ENCODE measurements around the gene KLK3.

The KLK3 gene

DNA sequence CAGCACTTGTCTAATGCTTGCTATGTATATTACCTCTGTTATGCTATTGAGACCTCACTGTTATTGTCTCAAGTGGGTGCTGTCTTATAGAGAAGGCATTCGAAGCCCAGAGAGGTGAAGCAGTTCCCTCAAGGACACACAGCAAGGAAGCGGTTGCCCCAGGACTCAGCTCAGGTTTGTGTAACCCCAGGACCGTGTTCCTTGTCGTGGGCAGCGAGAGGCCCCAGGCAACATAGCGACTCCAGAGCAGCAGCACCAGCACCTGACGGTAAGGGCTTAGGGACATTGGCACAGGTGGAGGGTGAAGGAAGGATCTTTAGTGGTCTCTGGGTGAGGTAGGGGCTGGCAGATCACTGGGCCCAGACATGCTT, 23.7 kb upstream of the KLK3 start:
- DNase-seq (ENCODE audit: low spot score), result no peak

DNA sequence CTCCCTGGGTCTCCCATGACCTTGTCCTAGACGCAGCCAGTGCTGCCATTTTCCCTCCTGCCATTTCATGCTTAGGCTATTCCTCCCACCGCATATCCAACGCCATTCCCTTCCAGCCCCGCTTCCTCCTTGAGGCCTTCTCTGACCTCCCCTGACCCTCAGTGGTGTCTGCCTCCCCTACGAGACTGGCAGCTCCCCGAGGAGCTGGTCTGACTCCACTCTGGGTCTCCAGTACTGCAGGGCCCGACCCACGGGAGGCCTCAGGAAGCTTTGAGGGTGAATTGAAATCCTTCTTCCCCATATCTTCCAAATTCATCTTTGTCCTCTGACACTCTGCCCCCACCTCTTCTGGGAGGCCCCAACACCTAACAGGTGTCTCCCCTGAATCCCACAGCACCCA, 22.0 kb upstream of the KLK3 start:
- DNase-seq (ENCODE audit: low spot score), result no peak

DNA sequence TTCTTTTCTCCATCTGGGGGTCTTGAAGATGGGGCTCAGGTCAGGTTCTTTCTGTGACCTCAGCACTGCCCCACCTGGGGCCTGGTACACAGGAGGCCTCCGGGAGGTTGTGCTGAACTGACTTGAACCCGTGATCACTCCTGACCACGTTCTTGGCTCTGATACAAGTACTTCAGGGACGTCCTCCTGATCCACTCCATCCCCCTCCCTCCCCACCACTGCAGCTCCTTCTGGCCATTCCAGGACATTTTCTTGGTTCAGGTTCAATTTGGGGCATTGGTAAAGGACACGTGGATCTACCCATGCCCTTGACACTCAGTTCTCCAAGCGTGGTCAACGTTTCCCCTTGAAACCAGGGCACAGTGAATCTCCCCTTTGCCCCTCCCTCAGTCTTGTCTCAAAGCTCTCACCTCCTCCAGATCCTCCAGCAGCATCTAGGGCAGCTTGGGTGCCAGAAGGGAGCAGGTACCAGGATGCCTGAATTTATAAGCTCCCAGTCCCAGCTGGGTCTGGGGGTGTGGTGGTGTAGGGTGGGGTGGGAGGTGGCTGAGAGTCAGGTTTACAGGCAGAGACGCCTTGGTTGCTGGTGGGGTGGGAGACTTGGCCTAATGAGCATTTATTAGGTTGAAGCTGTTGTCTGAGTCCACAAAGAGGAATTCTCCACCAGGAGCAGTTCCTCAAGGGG, 21.5 kb upstream of the KLK3 start, which contains the start of gene KLK15:
TSS of gene KLK15 (minus strand) at position 458 of the 685 bp plus-strand sequence. CDS start 2,082 bp downstream, outside the sequence.
- DNase-seq (ENCODE audit: low spot score), result no peak

DNA sequence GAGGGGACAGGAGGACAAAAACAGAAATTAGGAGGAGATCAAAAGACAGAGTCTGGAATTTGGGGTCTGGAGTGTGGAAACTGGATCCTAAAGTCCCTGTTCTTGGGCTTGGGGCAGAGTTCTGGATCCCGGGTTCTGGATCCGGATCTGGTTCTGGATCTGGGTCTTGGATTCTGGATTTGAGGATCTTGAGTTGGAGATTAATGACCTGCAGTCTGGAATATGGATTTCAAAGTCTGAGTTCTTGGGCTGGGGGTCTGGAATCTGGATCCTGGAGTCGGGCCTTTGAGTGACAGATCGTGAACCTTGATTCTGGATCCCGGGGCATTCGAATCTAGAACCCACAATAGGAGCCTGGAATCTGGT, 20.9 kb upstream of the KLK3 start:
- DNase-seq (ENCODE audit: low spot score), result no peak

DNA sequence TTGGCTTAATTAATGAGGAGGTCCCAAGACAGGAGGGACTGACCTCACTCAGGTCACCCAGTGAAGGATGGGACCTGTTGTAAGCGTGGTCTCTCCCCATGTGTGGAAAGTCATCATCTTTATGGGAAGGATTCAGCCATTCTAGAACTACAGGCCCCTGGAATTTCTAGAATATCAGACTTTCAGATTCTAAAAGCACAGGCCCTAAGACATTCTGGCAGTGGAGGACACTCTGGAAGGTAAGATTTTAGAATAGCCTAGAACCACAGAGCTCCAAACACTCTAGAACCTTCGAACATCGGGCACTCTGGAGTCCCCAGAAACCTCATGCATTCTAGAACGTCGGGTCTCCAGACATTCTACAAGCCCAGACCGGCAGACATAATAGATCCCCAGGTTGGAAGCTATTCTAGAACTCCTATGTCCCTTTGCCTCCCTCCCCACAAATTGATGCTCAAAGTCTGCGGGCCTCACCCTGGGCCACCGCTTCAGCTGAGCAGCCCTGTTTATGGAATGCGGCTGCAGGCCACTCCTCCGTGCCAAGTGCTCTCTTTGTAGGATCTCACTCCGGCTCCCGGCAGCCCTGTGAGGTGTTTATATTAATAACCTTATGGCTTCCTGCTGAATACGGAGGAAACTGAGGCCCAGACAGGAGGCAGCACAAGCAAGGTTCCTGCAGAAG, 19.5 kb upstream of the KLK3 start:
- peak; percentile 40 for DNase-seq (ENCODE audit: low spot score)

DNA sequence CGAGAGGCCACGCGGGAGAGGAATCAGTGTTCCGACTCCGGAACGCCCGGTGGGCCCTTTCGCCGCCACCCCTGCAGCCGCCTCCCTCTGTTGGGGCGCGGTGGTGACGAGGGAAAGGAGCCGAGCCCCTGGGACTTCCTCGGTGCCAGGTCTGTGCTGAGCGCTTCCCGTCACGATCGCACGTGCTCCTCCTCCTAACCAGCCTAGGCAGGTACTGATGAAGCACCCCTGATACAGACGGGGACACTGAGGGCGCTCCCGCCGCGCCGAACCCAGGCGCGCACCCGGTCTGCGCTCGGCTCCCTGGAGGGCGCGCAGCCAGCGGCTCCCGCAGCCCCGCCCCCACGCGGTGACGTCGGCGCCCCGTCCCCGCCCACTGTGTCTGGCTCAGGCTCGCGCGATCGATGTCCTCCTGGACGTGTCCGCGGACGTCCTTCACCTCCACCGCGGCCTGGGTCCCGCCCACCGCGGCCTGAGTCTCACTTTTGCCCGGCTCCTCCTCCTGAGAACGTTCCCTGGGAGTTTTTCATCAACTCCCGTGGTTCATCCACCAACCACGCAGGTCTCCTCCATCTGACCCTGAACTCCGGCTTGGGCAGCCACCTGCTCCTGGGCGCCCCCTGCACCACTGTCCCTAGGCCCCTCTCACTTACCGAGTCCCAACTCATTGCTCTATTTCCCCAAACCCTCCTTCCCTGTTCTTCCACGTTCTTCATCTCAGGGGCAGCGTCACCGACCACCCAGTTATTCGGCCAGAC, 18.8 kb upstream of the KLK3 start:
- peak; percentile 90 for DNase-seq (ENCODE audit: low spot score)

DNA sequence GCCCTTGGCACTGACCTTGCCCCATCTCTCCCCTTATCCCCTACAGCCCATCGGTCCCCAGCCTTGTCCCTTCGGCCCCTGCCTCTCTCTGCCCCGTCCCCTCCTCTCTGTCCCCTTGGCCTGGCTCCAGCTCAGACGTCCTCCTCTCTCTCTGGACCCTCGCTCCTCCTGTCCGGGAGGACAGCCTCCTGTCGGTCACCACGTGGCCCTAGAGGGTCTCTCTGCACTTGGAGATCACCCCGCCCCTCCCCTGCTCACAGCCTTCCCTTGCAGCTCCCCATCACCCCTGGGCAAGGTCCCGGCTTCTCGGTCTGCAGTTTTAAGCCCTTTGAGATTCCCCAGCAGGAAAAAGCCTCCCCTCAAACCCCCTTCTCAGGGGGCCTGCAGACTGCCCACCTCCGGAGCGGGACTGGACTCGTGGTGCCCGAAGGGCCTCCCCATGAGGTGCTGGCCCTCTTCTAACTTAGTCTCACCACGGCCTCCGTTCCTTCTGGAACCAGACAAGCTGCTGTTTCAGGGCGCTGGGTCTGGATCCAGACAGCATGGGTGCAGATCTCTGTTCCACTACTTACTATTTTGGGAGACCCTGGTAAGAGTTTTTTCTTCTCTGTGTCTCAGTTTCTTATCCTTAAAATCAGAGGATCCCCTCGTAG, 18.0 kb upstream of the KLK3 start:
- no peak for DNase-seq (ENCODE audit: low spot score)

DNA sequence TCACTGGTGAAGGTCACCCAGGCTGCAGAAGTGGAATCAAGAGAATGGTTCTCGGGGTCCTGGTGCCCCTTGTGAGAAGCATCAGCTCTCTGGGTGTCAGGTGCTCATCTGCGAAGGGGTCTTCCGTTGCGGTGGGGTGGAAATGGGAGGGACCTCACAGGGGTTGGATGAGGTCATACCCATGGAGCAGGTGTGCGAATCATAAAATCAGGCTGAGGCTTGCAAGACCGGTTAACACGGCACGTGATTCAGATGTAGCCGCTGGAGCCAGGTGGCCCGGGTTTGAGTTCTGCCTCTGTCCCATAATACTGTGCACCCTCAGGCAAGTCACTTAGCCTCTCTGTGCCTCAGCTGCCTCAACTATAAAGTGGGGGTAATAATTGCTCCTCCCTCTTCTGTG, 17.4 kb upstream of the KLK3 start:
- DNase-seq (ENCODE audit: low spot score), result no peak

DNA sequence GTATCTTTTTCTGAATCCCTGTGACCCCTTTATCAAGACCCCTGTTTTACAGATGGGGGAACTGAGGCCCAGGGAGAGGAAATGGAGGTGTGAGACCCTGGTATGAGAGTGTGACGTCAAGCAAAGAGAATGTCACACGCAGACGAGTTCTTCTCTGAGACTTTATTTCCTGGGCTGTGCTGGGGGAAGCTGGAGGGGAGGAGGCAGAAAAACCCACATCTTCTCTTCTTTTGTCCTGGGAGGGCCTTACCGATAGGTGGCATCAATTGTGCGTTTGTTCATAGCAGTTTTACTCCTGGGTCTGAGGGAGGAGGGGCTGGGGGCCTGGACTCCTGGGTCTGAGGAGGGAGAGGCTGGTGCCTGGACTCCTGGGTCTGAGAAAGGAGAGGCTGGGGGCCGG, 16.5 kb upstream of the KLK3 start:
- DNase-seq (ENCODE audit: low spot score), result peak; percentile 52

DNA sequence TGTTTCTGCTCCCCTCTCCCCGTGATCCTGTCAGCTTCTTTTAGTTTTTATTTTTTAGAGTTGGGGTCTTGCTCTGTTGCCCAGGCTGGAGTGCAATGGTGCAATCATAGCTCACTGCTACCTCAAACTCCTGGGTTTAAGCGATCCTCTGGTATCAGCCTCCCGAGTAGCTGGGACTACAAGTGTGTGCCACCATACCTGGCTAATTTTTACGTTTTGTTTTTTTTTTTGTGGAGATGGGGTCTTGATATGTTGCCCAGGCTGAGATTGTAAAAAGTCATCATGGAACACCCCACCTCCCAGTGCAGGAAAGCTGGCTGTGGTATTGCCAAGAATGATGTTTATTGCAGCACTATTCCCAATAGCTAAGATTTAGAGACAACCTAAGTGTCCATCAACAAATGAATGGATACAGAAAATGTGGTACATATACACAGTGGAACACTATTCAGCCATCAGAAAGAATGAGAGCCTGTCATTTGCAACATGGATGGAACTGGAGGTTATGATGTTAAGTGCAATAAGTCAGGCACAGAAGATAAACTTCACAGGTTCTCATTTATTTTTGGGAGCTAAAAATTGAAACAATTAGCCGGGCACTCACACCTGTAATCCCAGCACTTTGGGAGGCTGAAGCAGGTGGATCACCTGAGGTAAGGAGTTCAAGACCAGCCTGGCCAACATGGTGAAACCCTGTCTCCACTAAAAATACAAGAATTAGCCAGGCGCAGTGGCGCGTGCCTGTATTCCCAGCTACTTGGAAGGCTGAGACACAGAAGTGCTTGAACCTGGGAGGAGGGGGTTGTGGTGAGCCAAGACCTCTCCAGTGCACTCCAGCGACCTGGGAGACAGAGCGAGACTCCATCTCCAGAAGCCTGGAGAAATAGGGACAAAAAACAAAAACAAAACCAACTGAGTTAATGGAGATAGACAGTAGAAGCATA, 14.7 kb upstream of the KLK3 start:
- no peak for DNase-seq (ENCODE audit: low spot score)

DNA sequence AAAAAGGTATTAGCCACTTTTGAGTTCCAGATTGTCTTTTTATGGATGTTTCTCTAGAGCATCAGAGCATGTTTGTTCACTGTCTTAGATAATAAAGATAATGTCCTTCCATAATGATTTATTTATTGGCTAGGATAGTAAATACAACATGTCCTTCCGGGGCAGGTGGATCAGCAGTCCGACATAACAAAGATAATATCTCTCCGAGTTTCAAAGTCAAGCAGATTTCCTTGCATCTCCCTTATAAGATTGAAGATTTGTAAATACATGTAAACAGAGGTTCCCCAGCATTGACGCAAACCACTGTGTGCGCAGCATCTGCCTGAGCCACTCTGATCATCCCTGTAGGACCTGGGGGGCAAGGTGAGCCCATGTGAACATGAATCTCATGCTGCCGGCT, 12.6 kb upstream of the KLK3 start:
- DNase-seq (ENCODE audit: low spot score), result no peak

DNA sequence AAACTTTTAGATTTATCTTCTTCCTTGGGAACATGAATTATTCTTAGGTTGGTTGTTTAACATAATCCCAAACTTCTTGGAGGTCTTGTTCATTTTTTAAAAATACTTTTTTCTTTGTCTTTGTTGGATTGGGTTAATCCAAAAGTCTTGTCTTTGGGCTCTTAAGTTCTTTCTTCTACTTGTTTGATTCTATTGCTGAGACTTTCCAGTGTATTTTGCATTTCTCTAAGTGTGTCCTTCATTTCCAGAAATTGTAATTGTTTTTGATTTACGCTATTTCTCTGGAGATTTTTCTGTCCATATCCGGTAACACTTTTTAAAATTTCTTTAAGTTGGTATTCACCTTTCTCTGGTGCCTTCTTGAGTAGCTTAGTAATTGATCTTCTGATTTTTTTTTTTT, 11.5 kb upstream of the KLK3 start:
- DNase-seq (ENCODE audit: low spot score), result no peak

DNA sequence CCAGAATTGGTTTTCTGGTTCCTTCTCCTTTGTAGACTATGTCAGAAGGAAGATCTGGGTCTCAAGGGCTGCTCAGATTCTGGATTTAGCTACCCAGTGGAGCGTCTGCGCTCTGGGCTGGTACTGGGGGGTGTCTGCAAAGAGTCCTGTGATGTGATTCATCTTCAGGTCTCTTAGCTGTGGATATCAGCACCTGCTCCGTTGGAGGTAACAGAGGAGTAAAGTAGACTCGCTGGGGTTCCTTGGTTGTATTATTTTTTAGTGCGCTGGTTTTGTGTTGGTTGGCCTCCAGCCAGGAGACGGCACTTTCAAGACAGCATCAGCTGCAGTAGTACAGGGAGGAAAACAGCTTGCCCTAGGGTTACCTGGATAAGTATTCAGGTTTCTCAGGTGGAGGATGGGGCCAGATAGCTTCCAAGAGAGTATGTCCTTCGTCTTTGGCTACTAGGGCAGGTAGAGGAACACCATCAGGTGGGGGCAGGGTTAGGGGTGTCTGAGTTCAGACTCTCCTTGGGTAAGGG, 11.0 kb upstream of the KLK3 start:
- DNase-seq (ENCODE audit: low spot score), result no peak

DNA sequence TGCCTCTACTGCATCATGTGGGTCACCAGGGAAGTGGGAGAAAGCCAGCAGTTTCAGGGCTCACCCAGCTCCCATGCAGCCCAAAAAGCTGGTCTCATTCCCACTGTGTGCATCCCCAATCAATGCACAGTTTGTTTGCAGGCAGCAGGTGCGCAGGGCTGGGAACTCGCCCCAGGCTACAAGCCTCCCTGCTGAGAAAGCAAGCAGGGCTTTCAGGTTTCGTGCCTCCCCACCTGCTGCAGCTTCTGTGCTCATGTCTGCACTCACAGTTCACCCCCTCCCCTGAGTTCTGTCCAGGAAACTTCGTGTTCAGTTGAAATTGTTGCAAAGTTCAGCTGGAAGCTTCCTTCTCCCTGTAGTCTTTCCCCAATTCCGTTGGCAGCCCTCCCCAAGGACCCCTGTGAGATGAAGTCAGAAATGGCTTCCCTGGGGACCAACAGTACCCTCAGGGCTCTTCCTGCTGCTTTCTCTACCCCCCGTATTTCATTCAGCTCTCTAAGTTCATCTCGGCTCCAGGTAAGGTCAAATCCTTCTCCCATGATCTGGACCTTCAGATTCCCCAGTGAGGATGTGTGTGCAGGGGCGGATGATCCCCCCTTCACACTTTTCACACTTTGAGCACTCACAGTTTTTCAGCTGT, 10.3 kb upstream of the KLK3 start:
- DNase-seq (ENCODE audit: low spot score), result no peak

DNA sequence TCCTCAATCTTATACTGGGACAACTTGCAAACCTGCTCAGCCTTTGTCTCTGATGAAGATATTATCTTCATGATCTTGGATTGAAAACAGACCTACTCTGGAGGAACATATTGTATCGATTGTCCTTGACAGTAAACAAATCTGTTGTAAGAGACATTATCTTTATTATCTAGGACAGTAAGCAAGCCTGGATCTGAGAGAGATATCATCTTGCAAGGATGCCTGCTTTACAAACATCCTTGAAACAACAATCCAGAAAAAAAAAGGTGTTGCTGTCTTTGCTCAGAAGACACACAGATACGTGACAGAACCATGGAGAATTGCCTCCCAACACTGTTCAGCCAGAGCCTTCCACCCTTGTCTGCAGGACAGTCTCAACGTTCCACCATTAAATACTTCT, 4.0 kb upstream of the KLK3 start:
- DNase-seq (ENCODE audit: low spot score), result no peak

DNA sequence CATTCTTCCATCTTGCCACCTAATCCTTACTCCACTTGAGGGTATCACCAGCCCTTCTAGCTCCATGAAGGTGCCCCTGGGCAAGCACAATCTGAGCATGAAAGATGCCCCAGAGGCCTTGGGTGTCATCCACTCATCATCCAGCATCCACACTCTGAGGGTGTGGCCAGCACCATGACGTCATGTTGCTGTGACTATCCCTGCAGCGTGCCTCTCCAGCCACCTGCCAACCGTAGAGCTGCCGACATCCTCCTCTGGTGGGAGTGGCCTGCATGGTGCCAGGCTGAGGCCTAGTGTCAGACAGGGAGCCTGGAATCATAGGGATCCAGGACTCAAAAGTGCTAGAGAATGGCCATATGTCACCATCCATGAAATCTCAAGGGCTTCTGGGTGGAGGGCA, 3.1 kb upstream of the KLK3 start:
- DNase-seq (ENCODE audit: low spot score), result no peak

DNA sequence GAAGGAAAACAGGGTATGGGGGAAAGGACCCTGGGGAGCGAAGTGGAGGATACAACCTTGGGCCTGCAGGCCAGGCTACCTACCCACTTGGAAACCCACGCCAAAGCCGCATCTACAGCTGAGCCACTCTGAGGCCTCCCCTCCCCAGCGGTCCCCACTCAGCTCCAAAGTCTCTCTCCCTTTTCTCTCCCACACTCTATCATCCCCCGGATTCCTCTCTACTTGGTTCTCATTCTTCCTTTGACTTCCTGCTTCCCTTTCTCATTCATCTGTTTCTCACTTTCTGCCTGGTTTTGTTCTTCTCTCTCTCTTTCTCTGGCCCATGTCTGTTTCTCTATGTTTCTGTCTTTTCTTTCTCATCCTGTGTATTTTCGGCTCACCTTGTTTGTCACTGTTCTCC, 2.7 kb downstream of the KLK3 start:
- DNase-seq (ENCODE audit: low spot score), result no peak

DNA sequence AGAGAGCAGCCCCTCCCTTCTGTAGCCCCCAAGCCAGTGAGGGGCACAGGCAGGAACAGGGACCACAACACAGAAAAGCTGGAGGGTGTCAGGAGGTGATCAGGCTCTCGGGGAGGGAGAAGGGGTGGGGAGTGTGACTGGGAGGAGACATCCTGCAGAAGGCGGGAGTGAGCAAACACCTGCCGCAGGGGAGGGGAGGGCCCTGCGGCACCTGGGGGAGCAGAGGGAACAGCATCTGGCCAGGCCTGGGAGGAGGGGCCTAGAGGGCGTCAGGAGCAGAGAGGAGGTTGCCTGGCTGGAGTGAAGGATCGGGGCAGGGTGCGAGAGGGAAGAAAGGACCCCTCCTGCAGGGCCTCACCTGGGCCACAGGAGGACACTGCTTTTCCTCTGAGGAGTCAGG, 4.2 kb downstream of the KLK3 start:
- no peak for DNase-seq (ENCODE audit: low spot score)

DNA sequence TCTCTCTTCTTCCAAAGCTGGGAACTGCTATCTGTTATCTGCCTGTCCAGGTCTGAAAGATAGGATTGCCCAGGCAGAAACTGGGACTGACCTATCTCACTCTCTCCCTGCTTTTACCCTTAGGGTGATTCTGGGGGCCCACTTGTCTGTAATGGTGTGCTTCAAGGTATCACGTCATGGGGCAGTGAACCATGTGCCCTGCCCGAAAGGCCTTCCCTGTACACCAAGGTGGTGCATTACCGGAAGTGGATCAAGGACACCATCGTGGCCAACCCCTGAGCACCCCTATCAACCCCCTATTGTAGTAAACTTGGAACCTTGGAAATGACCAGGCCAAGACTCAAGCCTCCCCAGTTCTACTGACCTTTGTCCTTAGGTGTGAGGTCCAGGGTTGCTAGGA, 5.1 kb downstream of the KLK3 start:
- DNase-seq (ENCODE audit: low spot score), result no peak

DNA sequence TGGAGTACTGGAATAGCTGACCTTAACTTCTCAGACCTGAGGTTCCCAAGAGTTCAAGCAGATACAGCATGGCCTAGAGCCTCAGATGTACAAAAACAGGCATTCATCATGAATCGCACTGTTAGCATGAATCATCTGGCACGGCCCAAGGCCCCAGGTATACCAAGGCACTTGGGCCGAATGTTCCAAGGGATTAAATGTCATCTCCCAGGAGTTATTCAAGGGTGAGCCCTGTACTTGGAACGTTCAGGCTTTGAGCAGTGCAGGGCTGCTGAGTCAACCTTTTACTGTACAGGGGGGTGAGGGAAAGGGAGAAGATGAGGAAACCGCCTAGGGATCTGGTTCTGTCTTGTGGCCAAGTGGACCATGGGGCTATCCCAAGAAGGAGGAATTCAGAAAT, 6.3 kb downstream of the KLK3 start:
- no peak for DNase-seq (ENCODE audit: low spot score)
